NT2/D1 (cell line): ENCODE measurements around the gene AMH.
"Not testable (repeated sequence)": the region's sequence is repeated elsewhere in the genome, so short reads cannot be mapped to it uniquely, and the experiment has no call there.

Source experiments
- DNase-seq: peaks from one replicate; pipeline ENCODE4 v3.0.0-alpha.2; 2011; ENCODE audit warnings: low read depth, low spot score
- H3K27me3 ChIP-seq: 2 replicates; pipeline ENCODE4 v1.6.0; 2011; ENCODE audit warnings: mild to moderate bottlenecking; ENCODE audit not compliant: insufficient read length, insufficient read depth
- H3K36me3 ChIP-seq: 2 replicates; pipeline ENCODE4 v1.6.1; 2011; ENCODE audit warnings: mild to moderate bottlenecking, low read length, mixed read lengths; ENCODE audit not compliant: insufficient read depth, insufficient read length
- H3K4me1 ChIP-seq: 2 replicates; pipeline ENCODE4 v1.5.1; 2011; ENCODE audit not compliant: insufficient read depth, insufficient read length
- H3K4me3 ChIP-seq: 2 replicates; pipeline ENCODE4 v1.5.1; 2011; ENCODE audit warnings: low read depth; ENCODE audit not compliant: insufficient read length
- H3K9ac ChIP-seq: 2 replicates; pipeline ENCODE4 v1.6.0; 2011; ENCODE audit warnings: low read depth; ENCODE audit not compliant: insufficient read length
- H3K9me3 ChIP-seq: 2 replicates; pipeline ENCODE4 v1.5.1; 2011; ENCODE audit warnings: mild to moderate bottlenecking, low read length; ENCODE audit not compliant: insufficient read depth
- SUZ12 ChIP-seq: IDR thresholded peaks from 2 replicates; pipeline ENCODE4 v1.6.1; 2011; ENCODE audit not compliant: insufficient read length, insufficient read depth; ENCODE audit errors: extremely low read depth
- YY1 ChIP-seq: IDR thresholded peaks from 2 replicates; pipeline ENCODE4 v1.6.1; 2011; ENCODE audit not compliant: insufficient read length, insufficient read depth
- ZNF274 ChIP-seq: IDR thresholded peaks from 2 replicates; pipeline ENCODE4 v1.6.1; 2011; ENCODE audit warnings: mild to moderate bottlenecking, low read depth, low read length

Gene AMH

DNA sequence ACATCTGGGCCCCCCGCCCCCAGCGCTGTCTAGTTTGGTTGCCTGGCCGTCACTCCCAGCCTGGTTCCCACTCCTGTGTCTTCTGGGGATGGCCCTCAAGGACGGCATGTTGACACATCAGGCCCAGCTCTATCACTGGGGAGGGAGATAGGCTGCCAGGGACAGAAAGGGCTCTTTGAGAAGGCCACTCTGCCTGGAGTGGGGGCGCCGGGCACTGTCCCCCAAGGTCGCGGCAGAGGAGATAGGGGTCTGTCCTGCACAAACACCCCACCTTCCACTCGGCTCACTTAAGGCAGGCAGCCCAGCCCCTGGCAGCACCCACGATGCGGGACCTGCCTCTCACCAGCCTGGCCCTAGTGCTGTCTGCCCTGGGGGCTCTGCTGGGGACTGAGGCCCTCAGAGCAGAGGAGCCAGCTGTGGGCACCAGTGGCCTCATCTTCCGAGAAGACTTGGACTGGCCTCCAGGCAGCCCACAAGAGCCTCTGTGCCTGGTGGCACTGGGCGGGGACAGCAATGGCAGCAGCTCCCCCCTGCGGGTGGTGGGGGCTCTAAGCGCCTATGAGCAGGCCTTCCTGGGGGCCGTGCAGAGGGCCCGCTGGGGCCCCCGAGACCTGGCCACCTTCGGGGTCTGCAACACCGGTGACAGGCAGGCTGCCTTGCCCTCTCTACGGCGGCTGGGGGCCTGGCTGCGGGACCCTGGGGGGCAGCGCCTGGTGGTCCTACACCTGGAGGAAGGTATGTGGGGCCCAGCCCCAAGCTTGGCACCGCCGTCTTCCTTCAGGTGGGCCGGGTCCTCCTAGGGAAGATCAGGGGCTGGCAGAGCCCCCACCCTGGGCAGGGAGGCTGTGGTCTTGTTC lies at the start of gene AMH:
Gene AMH, plus strand, starts transcription at position 314 of the 857 bp plus-strand sequence. Its CDS starts 10 bp downstream, at position 324.
- Histone ChIP-seq H3K36me3 (peaks cover 76% of the 10 kb centered on the region), H3K27me3 (no peaks in the 10 kb centered on the region), H3K9ac (no peak within 1 kb of the TSS), H3K4me1 (peaks cover 14% of the 10 kb centered on the region), H3K9me3 (no peaks in the 10 kb centered on the region), H3K4me3 (no peak within 1 kb of the TSS)
- no peak for DNase-seq
- TF ChIP-seq ZNF274 (no peak), SUZ12 (no peak), YY1 (no peak)

DNA sequence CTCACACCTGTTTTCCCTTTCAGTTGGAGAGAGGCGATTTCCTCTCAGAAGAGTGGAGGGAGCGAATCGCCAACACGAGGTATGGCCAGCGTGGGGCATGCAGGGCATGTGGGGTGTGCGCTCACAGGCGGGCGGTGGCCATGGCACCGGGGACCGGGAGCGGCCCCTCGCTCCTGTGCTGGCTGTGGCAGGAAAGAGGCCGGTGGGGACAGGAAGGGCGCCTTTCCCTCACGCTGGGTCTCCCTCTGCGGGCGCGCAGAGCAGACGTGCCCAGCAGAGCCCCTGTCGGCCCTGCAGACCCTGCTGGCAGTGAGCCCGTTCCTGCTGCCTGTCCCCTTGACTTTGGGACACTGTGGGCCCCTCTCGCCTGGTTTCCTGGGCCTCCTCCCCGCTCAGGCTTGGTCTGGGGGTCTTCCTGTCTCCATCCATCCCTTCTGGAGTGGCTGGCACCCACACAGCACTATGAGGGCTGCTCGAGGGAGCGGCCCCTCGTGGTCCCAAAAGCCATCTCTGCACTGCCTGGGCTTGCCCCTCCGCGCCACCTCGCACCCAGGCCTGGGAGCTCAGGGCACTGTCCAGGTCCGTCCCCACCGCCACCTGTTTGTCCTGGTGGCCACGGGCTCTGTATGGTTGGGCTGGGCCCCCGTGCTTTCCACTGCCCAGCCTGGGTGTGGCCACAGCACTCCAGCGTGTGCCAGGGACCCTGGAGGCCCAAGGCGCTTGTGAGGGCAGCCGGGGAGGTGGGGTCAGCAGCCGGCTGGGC lies 49.1 kb upstream of the AMH start:
- H3K9ac ChIP-seq: no peak overlapping the region
- peaks cover 8% of the 10 kb centered on the region; the same call in 1 of the 2 replicates for H3K9me3 ChIP-seq
- peaks cover 84% of the 10 kb centered on the region for H3K36me3 ChIP-seq
- no peak for TF ChIP-seq SUZ12
- no peak for TF ChIP-seq ZNF274
- no peak for TF ChIP-seq YY1
- peaks cover 25% of the 10 kb centered on the region for H3K4me1 ChIP-seq
- no peaks in the 10 kb centered on the region for H3K27me3 ChIP-seq
- H3K4me3 ChIP-seq: no peak overlapping the region
- no peak for DNase-seq

DNA sequence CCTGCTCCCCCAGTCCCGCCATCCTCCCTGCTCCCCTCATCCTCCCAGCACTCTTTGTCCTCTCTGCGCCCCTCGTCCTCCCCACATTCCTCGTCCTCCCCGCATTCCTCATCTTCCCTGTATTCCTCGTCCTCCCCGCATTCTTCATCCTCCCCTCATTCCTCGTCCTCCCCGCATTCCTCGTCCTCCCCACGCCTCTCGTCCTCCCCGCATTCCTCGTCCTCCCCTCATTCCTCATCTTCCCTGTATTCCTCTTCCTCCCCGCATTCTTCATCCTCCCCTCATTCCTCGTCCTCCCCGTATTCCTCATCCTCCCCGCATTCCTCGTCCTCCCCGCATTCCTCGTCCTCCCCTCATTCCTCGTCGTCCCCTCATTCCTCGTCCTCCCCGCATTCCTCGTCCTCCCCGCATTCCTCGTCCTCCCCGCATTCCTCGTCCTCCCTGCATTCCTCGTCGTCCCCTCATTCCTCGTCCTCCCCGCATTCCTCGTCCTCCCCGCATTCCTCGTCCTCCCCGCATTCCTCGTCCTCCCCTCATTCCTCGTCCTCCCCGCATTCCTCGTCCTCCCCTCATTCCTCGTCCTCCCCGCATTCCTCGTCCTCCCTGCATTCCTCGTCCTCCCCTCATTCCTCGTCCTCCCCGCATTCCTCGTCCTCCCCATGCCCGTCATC lies 48.4 kb upstream of the AMH start:
- H3K4me1 ChIP-seq: peaks cover 22% of the 10 kb centered on the region

DNA sequence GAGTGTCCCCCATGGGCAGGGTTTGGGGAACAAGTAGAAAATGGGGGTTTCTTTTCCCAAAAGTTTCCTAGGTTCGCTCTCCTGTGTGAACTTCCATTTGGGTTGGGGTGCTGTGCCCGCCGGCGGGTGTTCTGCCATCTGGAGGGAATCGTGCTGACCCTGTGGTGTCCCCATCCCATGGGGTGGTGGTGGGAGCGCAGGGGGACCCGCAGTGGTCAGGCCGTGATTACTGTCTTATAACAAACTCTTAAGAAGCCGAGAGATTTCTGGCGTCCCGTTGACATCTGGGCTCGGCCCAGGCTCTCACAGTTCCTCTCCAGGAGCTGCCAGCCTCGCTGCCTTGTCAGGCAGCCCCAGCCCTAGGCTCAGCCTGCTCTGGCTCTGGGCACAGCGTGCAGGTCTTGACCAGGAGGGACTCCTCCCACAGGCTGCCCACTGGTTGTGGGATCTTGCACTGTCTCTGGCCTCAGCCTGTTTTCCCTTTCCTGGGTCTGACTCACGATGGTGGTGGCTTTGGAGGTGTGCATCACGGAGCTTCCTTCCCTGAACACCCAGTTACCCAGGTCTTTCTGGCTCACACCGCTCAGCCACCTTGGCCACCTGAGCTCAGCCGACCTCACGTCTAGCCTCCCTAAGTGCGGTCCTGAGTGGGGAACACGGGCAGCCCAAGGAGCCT lies 47.5 kb upstream of the AMH start:
- no peaks in the 10 kb centered on the region for H3K27me3 ChIP-seq
- peaks cover 19% of the 10 kb centered on the region for H3K4me1 ChIP-seq
- H3K9me3 ChIP-seq: peaks cover 8% of the 10 kb centered on the region; the same call in 1 of the 2 replicates
- no peak overlapping the region for H3K9ac ChIP-seq
- DNase-seq: no peak
- H3K36me3 ChIP-seq: peaks cover 72% of the 10 kb centered on the region
- TF ChIP-seq ZNF274: no peak
- TF ChIP-seq YY1: no peak
- no peak for TF ChIP-seq SUZ12
- no peak overlapping the region for H3K4me3 ChIP-seq

More for the DNA sequence above, 48.4 kb upstream of the AMH start:
- H3K27me3 ChIP-seq, H3K4me3 ChIP-seq, H3K9ac ChIP-seq, DNase-seq, H3K9me3 ChIP-seq: not testable (repeated sequence)
- H3K36me3 ChIP-seq: peaks cover 77% of the 10 kb centered on the region

DNA sequence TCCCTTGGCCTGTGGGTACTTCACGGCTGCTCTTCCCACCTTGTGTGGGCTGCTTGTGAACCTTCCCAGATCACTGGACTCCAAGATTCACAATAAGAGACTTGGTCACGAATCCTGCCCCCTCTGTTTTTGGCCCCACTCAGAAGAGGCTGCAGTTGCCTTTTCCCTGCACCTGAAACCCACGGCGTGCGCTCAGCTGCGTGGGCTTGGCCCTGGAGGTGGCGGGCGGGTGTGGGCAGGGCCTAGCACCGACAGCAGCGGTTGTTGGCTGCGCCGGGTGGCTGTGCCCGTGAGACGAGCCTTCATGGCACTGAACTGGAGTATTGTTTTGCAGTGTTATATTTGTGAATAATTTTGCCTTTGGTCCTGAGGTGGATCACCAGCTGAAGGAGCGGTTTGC lies 46.8 kb upstream of the AMH start:
- TF ChIP-seq ZNF274 (no peak), SUZ12 (no peak), YY1 (no peak)
- Histone ChIP-seq H3K9ac (no peak overlapping the region), H3K27me3 (no peaks in the 10 kb centered on the region), H3K4me1 (peaks cover 17% of the 10 kb centered on the region), H3K9me3 (peaks cover 8% of the 10 kb centered on the region; the same call in 1 of the 2 replicates), H3K4me3 (no peak overlapping the region), H3K36me3 (peaks cover 72% of the 10 kb centered on the region)
- DNase-seq: no peak

DNA sequence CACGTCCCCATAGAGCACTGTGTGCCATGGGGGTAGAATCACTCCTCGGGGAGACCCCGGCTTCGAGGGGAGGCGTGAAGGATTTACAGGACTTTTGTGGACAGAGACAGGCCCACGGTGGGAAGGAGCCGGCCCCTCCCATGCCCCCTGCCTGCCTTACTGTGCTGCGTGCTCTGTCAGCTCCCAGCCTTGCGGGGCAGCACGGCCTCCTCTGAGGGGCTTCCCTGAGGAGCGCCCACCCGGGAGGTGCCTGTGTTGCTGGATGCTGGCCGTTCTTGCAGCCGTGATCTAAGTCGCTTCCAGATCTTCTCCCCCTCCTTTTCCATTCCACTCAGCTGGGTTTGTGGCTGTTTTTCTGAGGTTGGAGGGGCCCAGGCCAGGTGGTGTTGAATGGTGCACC lies 42.1 kb upstream of the AMH start:
- DNase-seq: no peak
- Histone ChIP-seq H3K4me1 (peaks cover 23% of the 10 kb centered on the region), H3K27me3 (no peaks in the 10 kb centered on the region), H3K9me3 (no peaks in the 10 kb centered on the region), H3K36me3 (peaks cover 78% of the 10 kb centered on the region), H3K9ac (no peak overlapping the region), H3K4me3 (no peak overlapping the region)
- TF ChIP-seq ZNF274 (no peak), YY1 (no peak), SUZ12 (no peak)
